Trophoblast cell (in vitro differentiated cells and primary cell): ENCODE data around the gene CACNA2D2.

Source experiments
- DNase-seq, 2 donors: peaks; one replicate each; pipeline ENCODE4 v3.0.0-alpha.2; 2016
- H2AFZ ChIP-seq: 2 replicates; pipeline ENCODE4 v1.6.1; 2013; ENCODE audit warnings: low read length, moderate library complexity, mild to moderate bottlenecking; ENCODE audit not compliant: insufficient read depth, poor library complexity
- H2AK5ac ChIP-seq: 2 replicates; pipeline ENCODE4 v1.6.1; 2013; ENCODE audit warnings: mild to moderate bottlenecking, low read length
- H2BK120ac ChIP-seq: 2 replicates; pipeline ENCODE4 v1.6.1; 2013; ENCODE audit warnings: low read length, mild to moderate bottlenecking, moderate library complexity; ENCODE audit not compliant: insufficient read depth, poor library complexity
- H2BK12ac ChIP-seq: 2 replicates; pipeline ENCODE4 v1.6.1; 2013; ENCODE audit warnings: mild to moderate bottlenecking, low read length, moderate library complexity
- H2BK5ac ChIP-seq: 2 replicates; pipeline ENCODE4 v1.6.1; 2013; ENCODE audit warnings: low read length, low read depth, moderate library complexity, mild to moderate bottlenecking; ENCODE audit not compliant: poor library complexity
- H3K14ac ChIP-seq: 2 replicates; pipeline ENCODE4 v1.6.1; 2013; ENCODE audit warnings: mild to moderate bottlenecking, low read length
- H3K18ac ChIP-seq: 2 replicates; pipeline ENCODE4 v1.6.1; 2013; ENCODE audit warnings: mild to moderate bottlenecking, low read length
- H3K23ac ChIP-seq: 2 replicates; pipeline ENCODE4 v1.6.1; 2013; ENCODE audit warnings: low read length
- H3K27ac ChIP-seq: 2 replicates; pipeline ENCODE4 v1.5.1; 2013; ENCODE audit warnings: low read depth, mild to moderate bottlenecking, inconsistent platforms, low read length, moderate library complexity
- H3K27me3 ChIP-seq: 2 replicates; pipeline ENCODE4 v1.6.1; 2013; ENCODE audit warnings: inconsistent platforms, mild to moderate bottlenecking, low read length, moderate library complexity; ENCODE audit not compliant: insufficient read depth
- H3K36me3 ChIP-seq, 2 experiments: 1 replicate in 1 of 2; 2 replicates in 1 of 2; pipeline ENCODE4 v1.6.1; 2013; ENCODE audit warnings: low read length in 2 of 2, mild to moderate bottlenecking in 2 of 2, moderate library complexity in 1 of 2; ENCODE audit not compliant: insufficient read depth in 2 of 2, control insufficient read depth in 1 of 2
- H3K4ac ChIP-seq: 2 replicates; pipeline ENCODE4 v1.6.1; 2013; ENCODE audit warnings: low read depth, mild to moderate bottlenecking, low read length, moderate library complexity
- H3K4me1 ChIP-seq, 2 experiments: 1 replicate in 1 of 2; 2 replicates in 1 of 2; pipeline ENCODE4 v1.6.1; 2013; ENCODE audit warnings: low read length in 2 of 2, mild to moderate bottlenecking in 2 of 2, moderate library complexity in 1 of 2; ENCODE audit not compliant: insufficient read depth in 2 of 2, control insufficient read depth in 1 of 2
- H3K4me2 ChIP-seq: 2 replicates; pipeline ENCODE4 v1.6.1; 2013; ENCODE audit warnings: inconsistent platforms, mild to moderate bottlenecking, low read length, moderate library complexity
- H3K4me3 ChIP-seq: 2 replicates; pipeline ENCODE4 v1.5.1; 2013; ENCODE audit warnings: mild to moderate bottlenecking, low read depth, low read length, inconsistent platforms
- H3K79me1 ChIP-seq: one replicate; pipeline ENCODE4 v1.6.1; 2013; ENCODE audit warnings: low read length
- H3K79me2 ChIP-seq: 2 replicates; pipeline ENCODE4 v1.6.1; 2013; ENCODE audit warnings: low read length, mild to moderate bottlenecking; ENCODE audit not compliant: control insufficient read depth, insufficient read depth, poor library complexity
- H3K9ac ChIP-seq: 2 replicates; pipeline ENCODE4 v1.6.1; 2013; ENCODE audit warnings: mild to moderate bottlenecking, low read length
- H3K9me3 ChIP-seq: 2 replicates; pipeline ENCODE4 v1.6.1; 2013; ENCODE audit warnings: low read depth, mild to moderate bottlenecking, control low read depth, inconsistent platforms, low read length; ENCODE audit not compliant: insufficient read depth
- H4K12ac ChIP-seq: 2 replicates; pipeline ENCODE4 v1.6.1; 2013; ENCODE audit warnings: low read depth, mild to moderate bottlenecking, low read length, moderate library complexity
- H4K8ac ChIP-seq: 2 replicates; pipeline ENCODE4 v1.6.1; 2013; ENCODE audit warnings: low read depth, mild to moderate bottlenecking, low read length, moderate library complexity
- H4K91ac ChIP-seq: one replicate; pipeline ENCODE4 v1.6.1; 2013; ENCODE audit warnings: low read depth, mild to moderate bottlenecking, low read length, moderate library complexity
- WGBS: extraction: QIAGEN DNeasy Blood & Tissue Kit; methylation state at CpG from one replicate; pipeline ENCODE4 v1.1.7; 2013; ENCODE audit warnings: missing lambda C conversion rate; ENCODE audit not compliant: insufficient read length, insufficient coverage; ENCODE audit errors: extremely low coverage; 5-methylcytosine and 5-hydroxymethylcytosine counted together

CACNA2D2 gene

GRCh38 chr3:50327943-50328691 is 175.3 kb downstream of the CACNA2D2 start, which contains the start of gene TUSC2:
Gene TUSC2 (minus strand): TSS chr3:50328223. CDS start chr3:50328099, 124 bp downstream.
- Histone ChIP-seq H3K4me2 (peak within 1 kb of the TSS; percentile 98), H2AFZ (peak within 1 kb of the TSS; percentile 57), H4K8ac (peak within 1 kb of the TSS; percentile 87), H2AK5ac (peak within 1 kb of the TSS; percentile 73), H3K27ac (peak within 1 kb of the TSS; percentile 66), H3K9ac (peak within 1 kb of the TSS; percentile 94), H3K23ac (no peak within 1 kb of the TSS), H4K91ac (peak within 1 kb of the TSS; percentile 58), H2BK12ac (no peak within 1 kb of the TSS), H4K12ac (peak within 1 kb of the TSS; percentile 88), H3K18ac (peak within 1 kb of the TSS; percentile 56), H3K9me3 (peaks cover 1% of the 10 kb centered on the region), H3K27me3 (no peaks in the 10 kb centered on the region), H3K79me2 (peaks cover 4% of the 10 kb centered on the region), H3K4me1 (peaks cover 2 to 6% of the 10 kb centered on the region in 2 experiments), H3K79me1 (peaks cover 3% of the 10 kb centered on the region), H2BK5ac (peak within 1 kb of the TSS; percentile 4), H3K4me3 (peak within 1 kb of the TSS; percentile 96), H3K14ac (peak within 1 kb of the TSS; percentile 43), H3K4ac (peak within 1 kb of the TSS; percentile 90), H2BK120ac (no peak within 1 kb of the TSS), H3K36me3 (peaks cover 47 to 50% of the 10 kb centered on the region in 2 experiments)
- peak; percentile 98 to 99 for DNase-seq
- WGBS, result no CpG with 5 or more reads among the region's 55 CpGs

GRCh38 chr3:50327129-50327528 is 176.3 kb downstream of the CACNA2D2 start:
- H3K4me1 ChIP-seq, result peaks cover 11 to 16% of the 10 kb centered on the region in 2 experiments
- H4K8ac ChIP-seq, result peak overlapping the region; percentile 6
- peaks cover 1% of the 10 kb centered on the region for H3K9me3 ChIP-seq
- peaks cover 43% of the 10 kb centered on the region in 2 experiments for H3K36me3 ChIP-seq
- H3K14ac ChIP-seq, result no peak overlapping the region
- H4K91ac ChIP-seq, result no peak overlapping the region
- peak overlapping the region; percentile 98 for H3K4me2 ChIP-seq
- DNase-seq, result no peak
- H3K79me2 ChIP-seq, result peaks cover 7% of the 10 kb centered on the region
- H2BK12ac ChIP-seq, result no peak overlapping the region
- peak overlapping the region; percentile 96 for H3K4me3 ChIP-seq
- no peak overlapping the region for H4K12ac ChIP-seq
- WGBS, result no CpG with 5 or more reads among the region's 4 CpGs
- no peak overlapping the region for H3K27ac ChIP-seq
- no peak overlapping the region for H3K9ac ChIP-seq
- no peaks in the 10 kb centered on the region for H3K27me3 ChIP-seq
- H3K4ac ChIP-seq, result peak overlapping the region; percentile 90
- no peak overlapping the region for H3K18ac ChIP-seq
- no peak overlapping the region for H3K23ac ChIP-seq
- H2BK5ac ChIP-seq, result no peak overlapping the region
- H3K79me1 ChIP-seq, result peaks cover 7% of the 10 kb centered on the region
- no peak overlapping the region for H2AFZ ChIP-seq
- H2BK120ac ChIP-seq, result no peak overlapping the region
- no peak overlapping the region for H2AK5ac ChIP-seq

GRCh38 chr3:50326182-50326541 is 177.3 kb downstream of the CACNA2D2 start:
- Histone ChIP-seq H3K14ac (no peak overlapping the region), H3K27ac (no peak overlapping the region), H3K9ac (no peak overlapping the region), H3K23ac (no peak overlapping the region), H3K4me3 (no peak overlapping the region), H2AFZ (no peak overlapping the region), H2AK5ac (no peak overlapping the region), H3K4me2 (no peak overlapping the region), H3K18ac (no peak overlapping the region), H2BK120ac (no peak overlapping the region), H3K4ac (no peak overlapping the region), H4K12ac (no peak overlapping the region), H3K36me3 (peaks cover 34% of the 10 kb centered on the region in 2 experiments), H2BK12ac (no peak overlapping the region), H3K27me3 (no peaks in the 10 kb centered on the region), H4K91ac (no peak overlapping the region), H3K79me1 (peaks cover 15% of the 10 kb centered on the region), H2BK5ac (no peak overlapping the region), H4K8ac (no peak overlapping the region), H3K9me3 (peaks cover 1% of the 10 kb centered on the region), H3K4me1 (peaks cover 14 to 18% of the 10 kb centered on the region in 2 experiments), H3K79me2 (peaks cover 12% of the 10 kb centered on the region)
- DNase-seq, result no peak
- no CpG with 5 or more reads among the region's 8 CpGs for WGBS

GRCh38 chr3:50325497-50326181 is 177.8 kb downstream of the CACNA2D2 start:
- Histone ChIP-seq H3K36me3 (peaks cover 28 to 30% of the 10 kb centered on the region in 2 experiments), H3K27ac (no peak overlapping the region), H3K4me3 (no peak overlapping the region), H3K14ac (no peak overlapping the region), H4K12ac (no peak overlapping the region), H3K4me1 (peaks cover 14 to 18% of the 10 kb centered on the region in 2 experiments), H4K8ac (no peak overlapping the region), H3K27me3 (no peaks in the 10 kb centered on the region), H3K79me1 (peaks cover 19% of the 10 kb centered on the region), H3K18ac (no peak overlapping the region), H2BK12ac (no peak overlapping the region), H3K4me2 (no peak overlapping the region), H3K9me3 (peaks cover 1% of the 10 kb centered on the region), H2BK5ac (no peak overlapping the region), H2AK5ac (no peak overlapping the region), H3K9ac (no peak overlapping the region), H4K91ac (no peak overlapping the region), H3K79me2 (peaks cover 15% of the 10 kb centered on the region), H3K4ac (no peak overlapping the region), H2AFZ (no peak overlapping the region), H2BK120ac (no peak overlapping the region), H3K23ac (no peak overlapping the region)
- no peak for DNase-seq
- WGBS, result no CpG with 5 or more reads among the region's 11 CpGs
